ENCODE results near the gene B3GLCT.
"Not testable (repeated sequence)": the region's sequence is repeated elsewhere in the genome, so short reads cannot be mapped to it uniquely, and the experiment has no call there.

Gene B3GLCT

DNA sequence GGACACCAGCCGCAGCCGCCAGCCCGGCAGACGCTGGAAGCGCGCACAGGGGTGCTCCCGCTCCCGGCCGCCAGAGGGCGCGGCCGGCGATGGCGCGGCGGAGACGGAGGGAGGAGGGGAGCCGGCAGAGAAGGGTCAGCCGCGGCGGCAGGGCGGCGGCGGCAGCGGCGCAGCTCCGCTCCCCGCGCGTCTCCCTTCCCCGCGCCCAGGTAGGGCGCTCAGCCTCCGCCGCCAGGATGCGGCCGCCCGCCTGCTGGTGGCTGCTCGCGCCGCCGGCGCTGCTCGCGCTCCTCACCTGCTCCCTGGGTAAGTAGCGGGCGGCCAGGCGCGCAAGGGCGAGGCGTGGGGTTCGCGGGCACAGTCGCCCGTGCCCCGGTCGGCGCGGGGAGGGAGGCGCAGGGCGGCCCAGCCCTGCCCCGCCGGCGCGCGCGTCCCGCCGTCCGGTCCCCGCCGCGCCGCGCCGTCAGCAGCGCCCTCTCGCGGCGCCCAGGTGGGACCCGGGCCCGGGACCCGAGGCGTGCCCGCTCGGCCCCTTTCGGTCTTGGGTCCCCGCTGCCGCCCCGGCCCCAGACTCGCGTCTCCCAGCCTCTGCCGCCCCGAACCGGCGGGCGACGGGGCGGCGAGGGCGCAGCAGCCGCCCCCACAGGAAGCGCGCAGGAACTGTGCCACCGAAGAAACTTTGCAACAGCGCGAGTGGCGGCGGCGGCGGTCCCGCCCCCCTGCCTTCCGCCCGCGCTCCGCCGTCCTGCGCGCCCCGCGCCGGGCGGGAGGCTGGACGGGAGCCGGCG is at the start of gene B3GLCT:
Gene B3GLCT, plus strand, starts transcription at position 127 of the 788 bp plus-strand sequence. Its CDS starts 110 bp downstream, at position 237.
- no peak for DNase-seq (ENCODE audit: low read depth)

DNA sequence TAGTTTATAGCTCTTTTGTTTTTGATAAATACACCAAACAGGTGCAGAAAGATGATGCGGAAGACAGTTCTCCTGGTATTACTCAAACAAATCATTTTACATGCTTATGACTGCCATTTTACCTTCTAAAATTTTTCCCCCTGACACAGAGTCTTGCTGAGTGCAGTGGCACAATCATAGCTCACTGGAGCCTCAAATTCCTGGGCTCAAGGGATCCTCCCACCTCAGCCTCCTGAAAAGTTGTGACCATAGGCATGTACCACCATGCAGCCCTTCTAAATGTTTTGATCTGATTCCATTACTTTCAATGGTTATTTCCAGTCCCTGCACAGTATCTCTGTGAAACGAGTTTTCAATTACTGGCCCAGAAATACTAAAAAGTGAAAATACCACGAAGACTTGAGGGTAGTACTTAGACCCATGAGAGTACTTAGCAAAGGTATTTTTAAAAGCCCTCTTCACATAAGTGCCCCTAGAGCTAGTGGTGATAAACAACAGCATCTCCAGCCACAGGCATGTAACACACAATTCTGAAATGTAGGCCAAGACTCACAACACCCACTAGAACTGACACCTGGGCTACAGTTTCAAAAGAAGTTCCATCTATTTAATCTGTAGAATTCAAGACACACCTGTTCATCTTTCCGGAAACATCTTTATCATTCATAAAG is 49.3 kb upstream of the B3GLCT start:
- no peak for DNase-seq (ENCODE audit: low read depth)

DNA sequence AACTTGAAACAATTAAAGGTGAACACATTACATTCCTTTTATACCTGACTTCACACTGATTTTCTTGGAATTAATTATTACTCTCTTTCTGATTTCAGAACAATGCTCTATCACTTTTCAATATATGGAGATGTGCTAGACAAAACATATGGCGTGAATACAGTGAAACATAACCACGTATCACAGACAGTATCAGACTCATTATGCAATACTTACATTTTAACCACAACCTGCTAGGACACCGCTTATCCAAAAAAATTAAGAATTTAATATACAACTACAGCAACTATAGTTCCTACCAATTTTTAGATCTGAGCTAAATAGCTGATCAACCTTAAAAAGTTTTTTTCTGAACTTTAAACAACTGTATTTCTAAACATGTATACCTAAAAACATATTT is 47.9 kb upstream of the B3GLCT start:
- DNase-seq (ENCODE audit: low read depth) = no peak

DNA sequence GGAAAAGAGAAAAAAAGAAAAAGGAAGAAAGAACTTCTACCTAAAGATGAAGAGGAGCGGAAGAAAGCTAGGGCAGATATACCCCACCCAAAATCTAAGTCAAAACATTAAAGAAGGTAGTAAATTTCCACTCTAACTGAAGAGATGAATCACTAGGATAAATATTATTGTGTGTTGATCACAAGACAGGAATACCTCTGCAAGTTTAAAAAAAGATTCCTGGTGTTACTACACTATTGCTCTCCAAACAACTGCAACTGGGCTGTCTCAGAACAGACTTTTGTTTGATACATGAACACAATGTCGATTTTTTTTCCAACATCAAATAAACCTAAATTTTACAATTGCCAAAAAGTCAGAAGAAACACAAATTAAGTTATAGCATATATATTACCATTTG is 44.8 kb upstream of the B3GLCT start:
- DNase-seq (ENCODE audit: low read depth) = no peak

DNA sequence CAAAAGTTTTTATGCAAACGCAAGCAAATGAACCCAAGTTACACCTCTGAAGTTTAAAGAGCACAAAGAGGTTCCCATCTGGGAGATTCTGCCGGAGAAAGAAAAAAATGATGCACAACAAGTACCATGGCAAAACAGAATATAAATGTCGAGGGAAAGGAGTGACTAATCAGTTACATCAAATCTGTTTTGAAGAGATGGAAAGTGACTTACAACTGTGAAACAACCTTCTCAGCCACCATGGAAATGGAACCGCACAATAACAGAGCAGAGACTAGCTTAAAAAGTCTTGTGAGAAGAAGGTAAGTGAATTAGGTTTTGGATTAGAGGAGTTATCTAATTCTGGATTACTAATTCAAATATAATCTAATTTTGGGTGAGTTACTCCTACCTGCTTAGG is 40.5 kb upstream of the B3GLCT start:
- DNase-seq (ENCODE audit: low read depth) = no peak

DNA sequence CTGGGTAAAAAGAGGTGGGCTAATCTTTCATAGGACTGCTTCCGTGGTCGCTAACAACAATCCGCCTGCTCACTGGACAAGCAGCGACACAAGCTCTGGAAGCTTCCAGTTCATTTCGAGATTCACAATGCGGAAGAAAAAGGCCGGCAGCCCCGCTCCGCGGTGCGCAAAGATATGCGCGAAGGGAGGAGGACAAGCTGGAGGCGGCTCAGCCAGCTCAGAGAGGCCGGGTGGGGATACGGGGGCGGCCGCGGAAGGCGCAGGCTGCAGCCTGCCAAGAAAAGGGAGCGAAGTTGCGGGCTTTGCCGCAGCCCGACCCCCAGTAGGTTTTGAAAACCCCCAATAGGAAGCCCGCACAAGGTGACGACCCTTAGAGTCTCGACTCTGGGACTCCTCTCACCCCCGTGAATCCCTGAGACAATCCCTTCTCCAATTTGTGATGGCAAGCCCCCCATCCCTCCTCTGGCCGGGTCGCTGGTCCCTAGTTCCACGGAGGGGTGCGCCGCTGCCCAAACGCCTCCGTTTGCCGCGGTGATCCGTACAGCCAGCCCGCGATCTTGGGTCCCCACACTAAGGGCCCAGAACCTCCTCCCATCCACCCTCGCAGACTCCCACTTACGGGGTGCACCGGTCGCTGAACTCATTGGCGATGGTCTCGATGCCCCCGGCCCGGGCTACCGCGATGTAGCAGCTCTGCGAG is 38.8 kb upstream of the B3GLCT start:
- DNase-seq (ENCODE audit: low read depth) = no peak

DNA sequence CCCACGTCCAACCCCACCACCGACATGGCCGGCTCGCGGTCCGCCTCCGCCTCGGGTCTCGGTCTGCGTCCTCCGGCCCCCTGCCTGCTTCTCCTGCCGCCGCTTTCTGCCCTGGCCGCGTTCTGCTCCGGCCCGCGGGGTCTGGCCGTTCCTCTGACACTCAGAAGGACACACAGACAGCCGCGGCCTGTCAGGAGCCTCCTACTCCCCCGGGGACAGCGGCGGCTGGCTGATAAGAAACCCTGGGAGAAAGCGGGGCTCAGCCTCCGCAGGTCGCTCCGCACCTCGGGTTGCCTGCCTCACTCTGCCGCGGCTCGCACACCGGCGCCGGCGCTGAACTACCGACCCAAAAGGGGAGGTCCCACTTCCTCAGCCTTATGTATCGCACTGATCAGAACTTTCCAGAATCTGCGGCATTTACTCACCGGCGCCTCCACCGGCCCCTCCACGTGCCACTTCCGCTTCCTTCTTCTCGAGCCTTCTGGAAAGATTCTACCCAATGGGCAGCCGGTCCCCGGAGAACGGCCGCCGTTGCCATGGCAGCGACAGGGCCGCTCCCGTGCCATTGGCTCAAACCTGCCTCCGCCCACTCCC is 38.1 kb upstream of the B3GLCT start, which contains the start of gene HSPH1:
Gene HSPH1, minus strand, starts transcription at position 348 of the 594 bp plus-strand sequence. Its CDS starts 322 bp downstream, at position 26.
- DNase-seq (ENCODE audit: low read depth) = peak; percentile 85

DNA sequence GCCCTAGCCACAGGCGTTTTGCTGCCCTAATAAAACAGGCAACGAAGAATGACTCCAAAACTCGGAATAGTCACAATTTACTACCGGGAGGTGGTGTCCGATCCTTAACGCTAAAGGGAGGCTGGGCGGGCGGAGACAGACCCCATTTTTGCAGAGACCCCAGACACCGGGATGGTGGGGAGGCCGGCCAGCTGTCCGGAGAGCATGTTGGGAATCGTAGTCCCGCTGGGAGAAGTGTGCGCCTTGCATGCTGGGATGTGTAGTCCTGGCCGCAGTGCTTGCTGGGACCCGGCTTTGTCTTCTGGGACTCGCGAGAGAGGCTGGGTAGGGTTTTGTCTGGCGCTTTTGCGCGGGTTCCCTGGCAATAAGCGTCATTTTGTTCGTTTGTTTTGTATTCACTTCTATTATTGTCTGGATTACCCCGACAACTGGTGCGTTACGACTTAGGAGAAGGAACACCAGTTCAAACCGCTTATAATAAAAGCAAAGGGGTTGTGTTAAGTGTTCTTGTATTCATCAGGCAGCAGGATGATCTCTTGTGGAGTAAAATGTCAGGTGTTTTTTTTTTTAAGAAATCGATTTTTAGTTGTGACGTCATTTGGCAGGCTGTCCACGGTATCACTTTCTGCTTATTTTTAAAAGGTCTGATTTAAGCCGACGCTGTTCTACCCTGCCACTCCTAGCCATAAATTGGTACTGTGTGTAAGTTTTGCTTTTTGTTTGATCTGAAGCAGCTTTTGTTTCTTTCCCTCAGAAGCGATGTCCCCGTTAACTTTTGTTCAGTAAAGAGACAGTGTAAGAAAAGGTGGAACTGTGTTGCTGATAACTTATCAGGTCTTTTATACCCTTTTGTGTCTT is 37.4 kb upstream of the B3GLCT start:
- peak; percentile 78 for DNase-seq (ENCODE audit: low read depth)

DNA sequence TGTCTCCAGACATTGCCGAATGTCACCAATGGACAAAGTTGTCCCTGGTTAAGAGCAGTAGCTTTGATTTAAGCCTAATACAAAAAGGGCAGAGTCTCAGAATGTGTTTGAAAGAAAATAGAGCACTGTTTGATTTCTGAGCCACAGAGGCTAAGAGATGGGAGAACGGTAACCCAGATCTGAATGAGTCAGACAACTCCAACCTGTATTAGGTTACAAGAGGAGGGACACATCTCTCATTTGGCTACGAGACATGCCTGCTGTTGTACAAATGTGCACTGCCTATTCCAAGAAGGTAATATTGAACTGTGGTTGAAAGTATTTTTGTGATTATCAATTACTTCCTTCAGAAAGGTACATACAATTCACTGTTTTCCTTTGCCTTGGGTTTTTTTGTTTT is 33.2 kb upstream of the B3GLCT start:
- DNase-seq (ENCODE audit: low read depth) = no peak

DNA sequence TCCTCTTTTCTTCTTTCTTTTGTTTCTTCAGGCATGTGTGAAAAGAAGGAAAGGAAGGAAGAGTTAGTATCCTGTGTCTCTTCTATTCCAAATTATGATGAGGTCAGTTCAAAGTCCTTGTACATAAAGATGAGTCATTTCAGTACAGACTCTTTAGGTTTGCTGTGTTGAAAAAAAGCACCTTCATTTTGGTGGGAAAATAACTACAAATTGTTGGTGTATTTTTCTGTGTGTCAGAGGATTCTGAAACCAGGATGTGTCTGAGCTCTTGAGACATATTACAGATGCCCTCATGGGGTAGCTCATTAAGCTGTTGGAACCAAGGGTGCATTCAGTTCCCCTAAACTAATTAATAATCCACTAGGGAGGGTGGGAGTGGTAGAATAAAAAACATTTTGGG is 32.3 kb upstream of the B3GLCT start:
- no peak for DNase-seq (ENCODE audit: low read depth)

DNA sequence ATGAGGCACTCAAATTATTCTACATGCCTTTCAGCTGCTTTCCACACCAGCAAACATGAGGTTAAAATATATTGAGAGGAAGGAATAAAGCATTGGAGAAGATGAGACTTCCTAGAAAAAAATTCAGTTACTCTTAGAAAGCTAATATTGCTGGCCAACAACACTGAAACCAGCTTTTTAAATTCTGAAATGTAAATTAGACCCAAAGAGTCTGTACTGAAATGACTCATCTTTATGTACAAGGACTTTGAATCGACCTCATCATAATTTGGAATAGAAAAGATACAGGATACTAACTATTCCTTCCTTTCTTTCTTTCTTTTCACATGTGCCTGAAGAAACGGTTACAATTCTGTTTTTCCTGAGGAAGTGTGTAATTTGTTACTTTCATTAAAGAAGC is 31.6 kb upstream of the B3GLCT start:
- no peak for DNase-seq (ENCODE audit: low read depth)

DNA sequence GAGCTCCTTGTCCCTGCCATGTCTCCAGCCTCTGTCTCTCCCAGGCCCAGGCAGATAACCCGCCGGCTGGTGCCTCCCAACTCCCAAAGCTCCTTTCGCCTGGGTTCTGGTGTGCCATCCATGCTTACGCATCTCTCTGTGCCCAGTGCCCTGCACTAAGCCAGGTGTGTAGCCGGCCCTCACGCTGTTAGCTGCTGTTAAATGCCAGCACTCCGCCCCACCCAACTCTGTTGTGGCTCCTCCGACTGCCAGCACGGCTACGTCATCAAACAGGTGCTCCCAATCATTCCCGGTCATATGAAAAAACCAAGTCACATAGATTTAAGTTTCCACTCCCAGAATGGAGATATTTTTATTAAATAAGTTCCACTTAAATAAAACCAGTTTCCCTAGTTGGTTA is 31.0 kb upstream of the B3GLCT start:
- DNase-seq (ENCODE audit: low read depth) = no peak

DNA sequence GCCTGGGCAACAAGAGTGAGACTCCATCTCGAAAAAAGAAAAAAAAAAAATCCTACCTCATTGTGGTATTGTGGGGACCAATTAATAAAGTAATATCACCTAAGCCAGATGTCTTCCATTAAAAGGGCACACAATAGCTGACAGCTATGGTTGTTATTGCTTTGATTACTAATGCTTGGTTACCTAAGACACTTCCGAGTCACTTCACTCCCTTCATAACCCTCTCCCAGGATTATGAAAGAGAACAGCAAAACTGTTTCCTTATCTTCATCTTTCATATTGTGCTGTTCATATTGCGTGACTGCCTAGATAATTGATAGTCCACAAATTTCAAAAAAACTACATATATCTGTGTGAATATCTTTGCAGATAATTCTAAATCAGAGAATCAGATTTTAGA is 27.8 kb upstream of the B3GLCT start:
- DNase-seq (ENCODE audit: low read depth) = no peak

DNA sequence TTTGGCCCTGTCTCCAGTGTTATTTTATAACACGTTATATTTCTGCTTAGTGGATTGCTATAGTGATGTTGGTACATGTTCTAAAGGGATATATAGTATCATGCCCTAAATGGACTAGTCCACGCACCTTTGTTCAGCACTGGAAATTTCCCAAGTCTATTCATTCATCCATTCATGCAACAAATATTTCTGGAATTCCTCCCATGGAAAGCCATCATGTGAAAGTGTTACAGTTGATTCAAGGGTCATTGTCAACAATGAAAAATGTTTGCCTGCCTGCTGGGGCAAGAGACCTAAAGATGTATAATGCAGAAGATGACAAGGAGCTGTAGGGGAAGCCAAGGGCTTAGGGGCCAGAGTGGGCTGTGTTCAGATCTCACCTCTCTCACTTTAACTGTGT is 27.2 kb upstream of the B3GLCT start:
- DNase-seq (ENCODE audit: low read depth) = peak; percentile 74

DNA sequence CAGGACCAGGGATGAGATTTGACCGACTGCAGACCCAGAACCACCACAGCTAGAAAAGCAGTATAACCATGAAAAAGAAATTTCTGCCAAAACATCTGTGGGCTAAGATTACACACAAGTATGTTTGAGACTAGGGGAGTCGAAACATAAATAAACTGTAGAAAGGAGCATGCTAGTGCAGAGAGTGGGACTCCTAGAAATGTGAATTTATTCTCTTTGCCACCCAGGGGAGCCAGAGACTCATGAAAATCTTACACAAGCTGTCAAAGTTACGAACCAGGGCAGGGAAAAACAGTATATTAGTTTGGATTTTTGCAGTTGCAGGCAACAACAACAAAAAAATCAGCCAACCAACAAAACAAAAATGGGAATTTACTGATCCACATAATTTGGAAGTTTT is 25.8 kb upstream of the B3GLCT start:
- no peak for DNase-seq (ENCODE audit: low read depth)

DNA sequence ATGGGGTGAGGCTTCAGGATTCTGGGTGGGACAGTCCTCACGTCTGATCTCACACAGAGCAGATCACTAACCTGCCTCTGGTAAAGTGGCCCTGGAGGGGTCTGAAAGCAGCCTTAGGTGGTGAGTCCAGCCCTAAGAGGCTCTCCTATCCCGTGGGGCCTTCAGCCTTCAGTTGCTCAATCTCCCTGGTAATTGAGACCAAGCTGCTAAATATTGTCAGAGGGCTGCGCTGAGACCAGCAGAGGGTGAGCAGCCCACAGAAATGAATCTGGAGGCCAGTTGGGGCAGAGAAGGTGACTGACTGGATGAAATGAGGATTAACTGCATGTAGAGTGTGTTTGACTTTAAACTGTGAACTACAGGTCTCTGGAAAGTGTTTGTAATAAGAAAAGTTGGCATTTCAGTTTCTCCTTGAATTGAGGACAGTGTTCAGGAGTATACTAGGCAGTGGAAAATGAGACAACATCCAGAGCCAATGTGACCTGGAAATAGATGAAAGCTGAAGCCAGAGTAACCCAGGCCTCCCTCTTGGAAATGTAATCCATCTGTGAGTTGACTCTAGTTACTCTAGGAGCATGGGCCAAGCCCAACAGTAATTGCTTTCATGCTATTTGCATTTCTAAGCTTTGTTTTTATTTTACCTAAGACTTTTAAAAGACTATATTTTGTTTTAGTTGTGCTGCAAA is 23.8 kb upstream of the B3GLCT start:
- no peak for DNase-seq (ENCODE audit: low read depth)

DNA sequence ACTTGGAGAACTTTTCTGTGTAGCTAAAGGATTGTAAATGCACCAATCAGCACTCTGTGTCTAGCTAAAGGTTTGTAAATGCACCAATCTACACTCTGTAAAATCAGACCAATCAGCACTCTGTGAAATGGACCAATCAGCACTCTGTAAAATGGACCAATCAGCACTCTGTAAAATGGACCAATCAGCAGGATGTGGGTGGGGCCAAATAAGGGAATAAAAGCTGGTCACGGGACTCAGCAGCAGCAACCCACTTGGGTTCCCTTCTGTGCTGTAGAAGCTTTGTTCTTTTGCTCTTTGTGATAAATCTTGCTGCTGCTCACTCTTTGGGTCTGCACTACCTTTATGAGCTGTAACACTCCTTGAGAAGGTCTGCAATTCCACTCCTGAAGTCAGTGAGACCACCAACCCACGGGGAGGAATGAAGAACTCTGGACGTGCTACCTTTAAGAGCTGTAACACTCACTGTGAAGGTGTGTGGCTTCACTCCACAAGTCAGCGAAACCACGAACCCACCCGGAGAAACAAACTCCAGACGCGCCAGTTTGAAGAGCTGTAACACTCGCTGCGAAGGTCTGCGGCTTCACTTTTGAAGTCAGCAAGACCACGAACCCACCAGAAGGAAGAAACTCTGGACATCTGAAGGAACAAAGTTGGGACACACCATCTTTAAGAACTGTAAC is 21.8 kb upstream of the B3GLCT start:
- DNase-seq (ENCODE audit: low read depth) = not testable (repeated sequence)

DNA sequence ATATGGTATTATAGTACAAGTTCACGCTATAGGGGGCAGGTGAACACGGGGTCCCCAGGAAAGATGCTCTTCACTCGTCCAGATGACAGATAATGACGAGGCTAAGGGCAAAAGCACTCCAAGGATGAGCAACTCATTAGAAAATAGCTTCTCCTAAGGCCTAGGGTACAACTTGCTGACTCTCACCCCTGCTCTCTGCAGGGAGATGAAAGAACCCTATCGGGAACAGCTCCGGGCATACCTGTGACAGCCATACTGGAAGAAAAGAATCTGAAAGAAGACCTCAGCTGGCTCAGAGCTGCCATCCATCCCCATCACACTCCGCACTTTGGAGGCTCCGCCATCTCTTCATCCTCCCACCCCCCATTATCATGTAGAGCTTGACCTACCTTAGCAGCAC is 20.5 kb upstream of the B3GLCT start:
- DNase-seq (ENCODE audit: low read depth) = no peak

DNA sequence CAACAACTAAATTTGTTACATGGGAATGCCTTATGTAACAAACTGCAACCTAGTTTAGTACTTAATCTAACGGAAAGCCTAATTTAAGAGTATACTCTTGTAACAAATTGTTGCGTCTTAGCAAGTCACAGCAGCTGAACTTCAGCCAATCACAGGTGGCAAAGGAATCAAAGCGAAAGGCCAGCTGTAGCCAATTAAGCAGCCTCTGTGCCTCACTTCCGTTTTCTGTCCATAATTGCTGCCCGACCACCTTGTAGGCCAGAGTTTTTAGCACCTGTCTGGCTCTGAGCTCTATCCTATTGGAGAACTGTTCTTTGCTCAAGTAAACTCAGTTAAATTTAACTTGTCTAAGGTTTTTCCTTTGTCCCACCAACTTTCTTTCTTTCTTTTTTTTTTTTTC is 20.0 kb upstream of the B3GLCT start:
- no peak for DNase-seq (ENCODE audit: low read depth)

DNA sequence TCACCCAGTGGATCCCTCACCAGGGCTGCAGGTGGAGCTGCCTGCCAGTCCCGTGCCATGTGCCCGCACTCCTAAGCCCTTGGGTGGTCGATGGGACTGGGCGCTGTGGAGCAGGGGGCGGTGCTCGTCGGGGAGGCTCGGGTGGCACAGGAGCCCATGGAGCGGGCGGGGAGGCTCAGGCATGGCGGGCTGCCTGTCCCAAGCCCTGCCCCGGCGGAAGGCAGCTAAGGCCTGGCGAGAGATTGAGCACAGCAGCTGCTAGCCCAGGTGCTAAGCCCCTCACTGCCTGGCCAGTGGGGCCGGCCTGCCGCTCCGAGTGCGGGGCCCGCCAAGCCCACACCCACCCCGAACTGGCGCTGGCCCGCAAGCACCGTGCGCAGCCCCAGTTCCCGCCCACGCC is 16.8 kb upstream of the B3GLCT start:
- no peak for DNase-seq (ENCODE audit: low read depth)
